22Rv1 (cell line): ENCODE measurements around the gene CLEC9A.

Experiments used
- H3K27ac ChIP-seq: fragments of 450-650 bp; 2 replicates; pipeline ENCODE4 v1.5.1; 2017
- ZFX ChIP-seq: fragments of 450-650 bp; IDR thresholded peaks from 2 replicates; pipeline ENCODE4 v1.6.1; 2017; ENCODE audit warnings: antibody characterized with exemption, borderline replicate concordance
- TF ChIP-seq, protein P1 (sequence below): fragments of 450-650 bp; IDR thresholded peaks from 2 replicates; pipeline ENCODE4 v1.5.1; 2017; ENCODE audit warnings: mild to moderate bottlenecking

CLEC9A gene

DNA sequence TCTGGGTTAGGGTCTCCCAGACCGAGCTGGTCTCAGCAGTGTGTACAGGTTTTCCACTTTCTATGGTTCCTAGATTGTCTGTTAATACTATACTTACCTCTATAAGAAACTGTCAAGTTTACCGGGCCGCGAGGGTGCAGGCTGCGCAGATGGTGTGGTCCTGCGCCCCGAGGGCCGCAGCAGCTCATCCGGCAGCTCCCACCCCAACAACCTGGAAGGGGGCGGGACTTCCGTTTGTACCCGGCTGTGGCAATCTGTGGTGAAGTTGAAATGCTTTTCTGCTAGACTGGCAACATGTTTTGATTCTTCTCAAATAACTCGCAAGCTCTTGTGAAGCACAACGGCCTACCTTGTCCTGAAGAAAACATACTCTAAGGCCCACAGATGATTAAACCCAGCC lies at the start of gene CLEC9A:
CLEC9A (plus strand) TSS at position 237 of the 400 bp plus-strand sequence. CDS start 22,006 bp downstream, outside the sequence.
- TF ChIP-seq, protein P1, sequence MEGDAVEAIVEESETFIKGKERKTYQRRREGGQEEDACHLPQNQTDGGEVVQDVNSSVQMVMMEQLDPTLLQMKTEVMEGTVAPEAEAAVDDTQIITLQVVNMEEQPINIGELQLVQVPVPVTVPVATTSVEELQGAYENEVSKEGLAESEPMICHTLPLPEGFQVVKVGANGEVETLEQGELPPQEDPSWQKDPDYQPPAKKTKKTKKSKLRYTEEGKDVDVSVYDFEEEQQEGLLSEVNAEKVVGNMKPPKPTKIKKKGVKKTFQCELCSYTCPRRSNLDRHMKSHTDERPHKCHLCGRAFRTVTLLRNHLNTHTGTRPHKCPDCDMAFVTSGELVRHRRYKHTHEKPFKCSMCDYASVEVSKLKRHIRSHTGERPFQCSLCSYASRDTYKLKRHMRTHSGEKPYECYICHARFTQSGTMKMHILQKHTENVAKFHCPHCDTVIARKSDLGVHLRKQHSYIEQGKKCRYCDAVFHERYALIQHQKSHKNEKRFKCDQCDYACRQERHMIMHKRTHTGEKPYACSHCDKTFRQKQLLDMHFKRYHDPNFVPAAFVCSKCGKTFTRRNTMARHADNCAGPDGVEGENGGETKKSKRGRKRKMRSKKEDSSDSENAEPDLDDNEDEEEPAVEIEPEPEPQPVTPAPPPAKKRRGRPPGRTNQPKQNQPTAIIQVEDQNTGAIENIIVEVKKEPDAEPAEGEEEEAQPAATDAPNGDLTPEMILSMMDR: no peak
- no peak for TF ChIP-seq ZFX
- no peak within 1 kb of the TSS for H3K27ac ChIP-seq

DNA sequence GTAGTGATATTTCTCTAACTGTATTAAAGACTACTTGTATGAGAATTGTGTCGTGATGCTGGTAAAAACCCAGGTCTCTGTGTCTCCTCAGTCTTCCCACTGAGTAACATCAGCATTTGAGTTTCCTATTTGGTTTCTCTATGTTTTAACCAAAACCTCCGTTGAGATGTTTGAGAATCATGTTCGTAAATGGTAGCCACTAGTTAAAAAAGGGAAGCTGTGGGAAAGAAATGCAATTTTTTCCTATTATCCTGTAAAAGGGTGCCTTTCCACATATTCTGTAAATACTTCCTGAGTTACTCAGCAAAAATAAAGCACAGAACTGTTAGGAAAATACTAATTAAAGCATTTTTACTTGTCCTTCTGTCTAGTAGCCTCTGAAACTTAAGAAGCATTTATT lies 38.6 kb upstream of the CLEC9A start:
- TF ChIP-seq, protein P1: no peak
- no peak for TF ChIP-seq ZFX
- no peak overlapping the region for H3K27ac ChIP-seq

DNA sequence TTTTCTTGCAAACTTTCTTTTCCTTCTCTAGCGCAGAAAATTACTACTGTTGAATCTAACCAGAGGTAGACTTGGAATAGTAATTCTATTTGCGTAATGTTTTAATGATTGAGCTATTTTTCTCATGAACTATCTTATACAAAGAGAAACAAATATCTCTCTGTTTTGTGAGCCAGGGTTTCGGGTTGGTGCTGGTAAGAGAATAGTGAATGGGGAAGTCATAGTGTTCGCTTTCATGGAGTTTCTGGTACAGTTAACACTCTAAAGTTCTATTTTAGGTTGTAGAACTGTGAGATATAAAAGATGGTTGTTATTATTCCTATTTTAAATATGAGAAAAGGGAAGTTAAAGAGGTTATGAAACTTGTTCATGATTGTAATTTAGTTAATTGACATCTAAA lies 38.2 kb upstream of the CLEC9A start:
- H3K27ac ChIP-seq: no peak overlapping the region
- no peak for TF ChIP-seq ZFX
- TF ChIP-seq, protein P1: no peak

DNA sequence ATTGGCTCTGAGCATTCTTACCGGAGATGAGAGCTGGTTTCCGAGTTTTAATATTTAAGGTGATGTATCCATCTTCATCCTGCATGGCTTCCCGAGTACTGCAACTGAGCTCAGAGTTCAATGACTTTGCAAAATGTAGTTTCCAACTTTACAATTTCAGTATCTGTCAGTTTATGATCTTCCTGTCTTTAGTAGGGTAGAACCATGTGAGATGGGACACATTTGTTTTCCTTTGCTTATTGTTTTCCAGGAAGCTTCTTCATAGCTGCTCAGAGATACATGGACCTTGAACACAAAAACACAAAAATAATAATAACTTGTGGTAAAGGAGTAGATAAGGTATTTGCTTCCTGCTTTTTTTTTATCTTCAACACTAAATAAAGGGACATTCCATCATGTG lies 31.5 kb upstream of the CLEC9A start, which contains the start of gene CLEC1B:
CLEC1B (minus strand) TSS at position 106 of the 400 bp plus-strand sequence; CDS start at position 85, 21 bp downstream.
- H3K27ac ChIP-seq: no peak within 1 kb of the TSS
- TF ChIP-seq, protein P1: no peak
- TF ChIP-seq ZFX: no peak

DNA sequence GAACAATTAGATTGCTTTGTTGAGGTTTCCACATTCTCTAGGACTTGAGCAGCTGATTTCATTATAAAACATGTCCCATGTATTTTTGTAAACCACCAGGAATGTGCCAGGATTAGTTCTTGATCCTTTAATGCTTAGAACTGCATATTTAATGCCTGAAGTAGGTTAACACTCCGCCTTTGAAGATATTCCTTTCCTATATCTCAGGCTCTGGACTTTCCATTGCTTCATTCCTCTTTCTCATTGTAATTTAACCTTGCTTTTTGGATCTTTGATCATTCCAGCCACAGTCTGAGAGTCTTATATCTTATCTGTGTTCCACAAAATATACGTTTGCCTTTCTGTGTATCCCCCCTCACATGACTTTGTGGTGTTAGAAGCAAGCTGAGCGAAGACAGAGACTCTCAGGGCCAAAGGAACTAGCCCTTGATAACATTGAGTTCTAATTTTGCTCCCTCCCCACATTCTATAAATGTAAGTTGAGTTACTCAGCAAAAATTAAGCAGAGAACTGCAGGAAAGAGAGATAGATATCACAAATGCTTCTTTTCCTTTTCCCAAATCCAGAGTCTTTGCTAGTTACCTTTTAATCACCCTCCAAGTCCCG lies 29.2 kb upstream of the CLEC9A start:
- H3K27ac ChIP-seq: no peak overlapping the region
- TF ChIP-seq ZFX: no peak
- TF ChIP-seq, protein P1: no peak

DNA sequence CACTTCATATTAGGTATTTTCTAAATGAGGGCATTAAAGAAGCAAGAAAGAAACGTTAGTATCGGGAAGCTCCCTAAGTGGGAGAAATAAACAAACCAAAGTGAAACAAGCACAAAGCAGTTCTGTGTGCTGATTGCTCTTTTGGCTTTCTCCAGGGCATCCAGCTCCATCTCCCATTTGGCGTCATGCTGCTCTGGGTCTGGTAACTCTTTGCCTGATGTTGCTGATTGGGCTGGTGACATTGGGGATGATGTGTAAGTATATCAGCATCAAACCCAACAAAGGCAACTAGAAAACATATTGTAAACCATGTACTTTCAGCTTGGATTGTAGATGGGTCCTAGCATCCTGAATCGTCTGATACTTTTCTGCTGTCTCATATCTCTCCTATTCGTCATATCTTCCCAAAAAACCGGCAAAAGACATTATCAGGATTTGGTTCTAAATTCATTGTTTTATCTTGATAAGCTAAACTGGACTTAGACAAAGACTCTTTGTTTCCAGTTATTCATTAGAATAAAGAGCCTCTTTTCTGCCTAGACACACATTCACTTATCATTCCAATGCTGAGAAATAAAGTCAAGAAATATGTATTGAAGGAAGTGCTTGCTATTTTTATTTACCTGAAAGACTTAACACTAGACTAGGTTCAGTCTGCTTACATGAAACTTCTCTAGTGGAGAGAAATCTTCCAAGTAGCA lies 17.7 kb upstream of the CLEC9A start:
- TF ChIP-seq, protein P1: no peak
- TF ChIP-seq ZFX: no peak
- H3K27ac ChIP-seq: no peak overlapping the region

DNA sequence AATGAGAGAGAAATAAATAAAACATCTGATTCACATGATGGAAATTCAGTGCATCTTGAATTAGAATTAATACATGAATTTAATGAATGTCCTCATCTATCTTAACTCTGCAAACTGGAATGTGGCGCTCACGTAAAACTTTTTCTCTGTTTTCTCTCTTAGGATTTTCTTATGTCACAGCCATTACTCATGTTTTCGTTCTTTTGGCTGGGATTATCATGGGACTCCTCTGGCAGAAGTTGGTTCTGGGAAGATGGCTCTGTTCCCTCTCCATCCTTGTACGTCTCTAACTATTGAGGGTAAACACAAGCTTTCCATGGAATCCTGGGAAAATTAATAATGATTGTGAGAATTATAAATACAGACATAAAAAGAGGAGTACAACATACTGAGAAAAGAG lies 15.0 kb upstream of the CLEC9A start:
- H3K27ac ChIP-seq: no peak overlapping the region
- TF ChIP-seq, protein P1: no peak
- TF ChIP-seq ZFX: no peak
